HepG2 (cell line): ENCODE measurements around the gene IL1B. TPM values are rescaled to one million over a fixed set of nuclear protein-coding genes. Genes with fewer than 3 reads are reported as not detected.

Source experiments
- MZF1 ChIP-seq: sonication (generic); formaldehyde crosslinking; IDR thresholded peaks from 2 replicates; pipeline ENCODE4 v1.8.1; 2023; ENCODE audit warnings: mild to moderate bottlenecking, missing genetic modification reagents, borderline replicate concordance
- PAX8 ChIP-seq: sonication (generic); formaldehyde crosslinking; IDR thresholded peaks from 2 replicates; pipeline ENCODE4 v1.8.0; 2022; ENCODE audit warnings: mild to moderate bottlenecking, missing genetic modification reagents, borderline replicate concordance
- PCBP1 ChIP-seq: fragments of 200-400 bp; formaldehyde crosslinking; IDR thresholded peaks from 2 replicates; pipeline ENCODE4 v1.6.1; 2017; ENCODE audit warnings: mild to moderate bottlenecking, low read depth, low read length, borderline replicate concordance
- SP5 ChIP-seq: IDR thresholded peaks from 2 replicates; pipeline ENCODE4 v1.6.1; 2016; ENCODE audit warnings: low read depth, borderline replicate concordance
- TGIF2 ChIP-seq: IDR thresholded peaks from 2 replicates; pipeline ENCODE4 v1.6.1; 2016; ENCODE audit warnings: control low read depth, missing compliant biosample characterization
- polyA plus RNA-seq, 8 experiments: library from polyadenylated mRNA; depleted of rRNA in 3 of 8; stranded (reverse) in 7 of 8; unstranded in 1 of 8; fragments of >200 nt; fragmentation: Illumina TruSeq in 4 of 8; extraction: Trizol in 4 of 8; gene quantifications; 2 replicates each; pipeline versions ENCODE4 v1.2.1 to v1.2.3, GENCODE V29; 2011 to 2016; ENCODE audit warnings: low read depth in 4 of 8, missing spikeins in 1 of 8, mixed read lengths in 1 of 8; ENCODE audit not compliant: insufficient read depth in 1 of 8
- total RNA-seq, 5 experiments: library from RNA; depleted of rRNA; stranded (reverse); fragments of >200 nt; fragmentation: Illumina TruSeq; extraction: Trizol; gene quantifications; 2 replicates each; pipeline ENCODE4 v1.2.3, GENCODE V29; 2016; ENCODE audit warnings: low read depth in 1 of 5
- TF ChIP-seq, protein P1 (sequence below): sonication (generic); formaldehyde crosslinking; IDR thresholded peaks from 2 replicates; pipeline ENCODE4 v1.4.0; 2020; ENCODE audit warnings: missing genetic modification reagents, borderline replicate concordance
- TF ChIP-seq, protein P2 (sequence below): sonication (generic); formaldehyde crosslinking; IDR thresholded peaks from 2 replicates; pipeline ENCODE4 v1.4.0; 2020; ENCODE audit warnings: missing genetic modification reagents, low read depth, mild to moderate bottlenecking, borderline replicate concordance
- TF ChIP-seq, protein P3 (sequence below): sonication (generic); formaldehyde crosslinking; IDR thresholded peaks from 2 replicates; pipeline ENCODE4 v1.4.0; 2020; ENCODE audit warnings: missing genetic modification reagents

IL1B gene
- total and polyA plus RNA-seq, 2 of the 13 experiments (the other 11 are each of a cell fraction or from before 2014, with no cell fraction given): 0.18 TPM; not detected in 1

DNA sequence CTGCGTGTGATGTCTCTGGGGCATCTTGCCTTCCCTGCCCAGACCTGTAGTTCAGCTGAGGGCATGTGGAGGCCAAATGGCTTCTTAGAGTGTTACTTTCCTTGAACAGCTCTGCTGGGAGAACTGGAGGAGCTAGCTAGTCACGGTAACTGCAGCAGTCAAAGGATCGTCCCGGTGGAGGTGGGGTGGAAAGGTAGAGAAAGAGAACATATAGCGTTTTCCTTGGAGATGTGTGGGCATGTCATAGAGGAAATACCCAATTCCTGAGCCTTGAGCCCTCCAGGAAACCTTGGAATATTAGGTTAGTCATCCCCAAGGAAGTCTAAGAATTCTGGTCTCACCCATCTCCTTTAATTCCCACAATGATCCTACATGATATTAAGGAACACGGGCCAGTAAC, 40.8 kb upstream of the IL1B start (continued):
- TF ChIP-seq, protein P1, sequence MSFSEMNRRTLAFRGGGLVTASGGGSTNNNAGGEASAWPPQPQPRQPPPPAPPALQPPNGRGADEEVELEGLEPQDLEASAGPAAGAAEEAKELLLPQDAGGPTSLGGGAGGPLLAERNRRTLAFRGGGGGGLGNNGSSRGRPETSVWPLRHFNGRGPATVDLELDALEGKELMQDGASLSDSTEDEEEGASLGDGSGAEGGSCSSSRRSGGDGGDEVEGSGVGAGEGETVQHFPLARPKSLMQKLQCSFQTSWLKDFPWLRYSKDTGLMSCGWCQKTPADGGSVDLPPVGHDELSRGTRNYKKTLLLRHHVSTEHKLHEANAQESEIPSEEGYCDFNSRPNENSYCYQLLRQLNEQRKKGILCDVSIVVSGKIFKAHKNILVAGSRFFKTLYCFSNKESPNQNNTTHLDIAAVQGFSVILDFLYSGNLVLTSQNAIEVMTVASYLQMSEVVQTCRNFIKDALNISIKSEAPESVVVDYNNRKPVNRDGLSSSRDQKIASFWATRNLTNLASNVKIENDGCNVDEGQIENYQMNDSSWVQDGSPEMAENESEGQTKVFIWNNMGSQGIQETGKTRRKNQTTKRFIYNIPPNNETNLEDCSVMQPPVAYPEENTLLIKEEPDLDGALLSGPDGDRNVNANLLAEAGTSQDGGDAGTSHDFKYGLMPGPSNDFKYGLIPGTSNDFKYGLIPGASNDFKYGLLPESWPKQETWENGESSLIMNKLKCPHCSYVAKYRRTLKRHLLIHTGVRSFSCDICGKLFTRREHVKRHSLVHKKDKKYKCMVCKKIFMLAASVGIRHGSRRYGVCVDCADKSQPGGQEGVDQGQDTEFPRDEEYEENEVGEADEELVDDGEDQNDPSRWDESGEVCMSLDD: no peak
- TF ChIP-seq, protein P2, sequence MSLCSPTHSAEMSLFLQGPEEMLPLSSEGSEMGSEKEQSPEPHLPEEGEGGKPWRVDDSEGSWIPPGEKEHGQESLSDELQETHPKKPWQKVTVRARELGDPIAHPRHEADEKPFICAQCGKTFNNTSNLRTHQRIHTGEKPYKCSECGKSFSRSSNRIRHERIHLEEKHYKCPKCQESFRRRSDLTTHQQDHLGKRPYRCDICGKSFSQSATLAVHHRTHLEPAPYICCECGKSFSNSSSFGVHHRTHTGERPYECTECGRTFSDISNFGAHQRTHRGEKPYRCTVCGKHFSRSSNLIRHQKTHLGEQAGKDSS (CRISPR knock-in tag): no peak
- TF ChIP-seq SP5 (no peak), TGIF2 (CRISPR knock-in tag) (no peak), MZF1 (CRISPR knock-in tag) (no peak), PCBP1 (no peak), PAX8 (CRISPR knock-in tag) (no peak)
- TF ChIP-seq, protein P3, sequence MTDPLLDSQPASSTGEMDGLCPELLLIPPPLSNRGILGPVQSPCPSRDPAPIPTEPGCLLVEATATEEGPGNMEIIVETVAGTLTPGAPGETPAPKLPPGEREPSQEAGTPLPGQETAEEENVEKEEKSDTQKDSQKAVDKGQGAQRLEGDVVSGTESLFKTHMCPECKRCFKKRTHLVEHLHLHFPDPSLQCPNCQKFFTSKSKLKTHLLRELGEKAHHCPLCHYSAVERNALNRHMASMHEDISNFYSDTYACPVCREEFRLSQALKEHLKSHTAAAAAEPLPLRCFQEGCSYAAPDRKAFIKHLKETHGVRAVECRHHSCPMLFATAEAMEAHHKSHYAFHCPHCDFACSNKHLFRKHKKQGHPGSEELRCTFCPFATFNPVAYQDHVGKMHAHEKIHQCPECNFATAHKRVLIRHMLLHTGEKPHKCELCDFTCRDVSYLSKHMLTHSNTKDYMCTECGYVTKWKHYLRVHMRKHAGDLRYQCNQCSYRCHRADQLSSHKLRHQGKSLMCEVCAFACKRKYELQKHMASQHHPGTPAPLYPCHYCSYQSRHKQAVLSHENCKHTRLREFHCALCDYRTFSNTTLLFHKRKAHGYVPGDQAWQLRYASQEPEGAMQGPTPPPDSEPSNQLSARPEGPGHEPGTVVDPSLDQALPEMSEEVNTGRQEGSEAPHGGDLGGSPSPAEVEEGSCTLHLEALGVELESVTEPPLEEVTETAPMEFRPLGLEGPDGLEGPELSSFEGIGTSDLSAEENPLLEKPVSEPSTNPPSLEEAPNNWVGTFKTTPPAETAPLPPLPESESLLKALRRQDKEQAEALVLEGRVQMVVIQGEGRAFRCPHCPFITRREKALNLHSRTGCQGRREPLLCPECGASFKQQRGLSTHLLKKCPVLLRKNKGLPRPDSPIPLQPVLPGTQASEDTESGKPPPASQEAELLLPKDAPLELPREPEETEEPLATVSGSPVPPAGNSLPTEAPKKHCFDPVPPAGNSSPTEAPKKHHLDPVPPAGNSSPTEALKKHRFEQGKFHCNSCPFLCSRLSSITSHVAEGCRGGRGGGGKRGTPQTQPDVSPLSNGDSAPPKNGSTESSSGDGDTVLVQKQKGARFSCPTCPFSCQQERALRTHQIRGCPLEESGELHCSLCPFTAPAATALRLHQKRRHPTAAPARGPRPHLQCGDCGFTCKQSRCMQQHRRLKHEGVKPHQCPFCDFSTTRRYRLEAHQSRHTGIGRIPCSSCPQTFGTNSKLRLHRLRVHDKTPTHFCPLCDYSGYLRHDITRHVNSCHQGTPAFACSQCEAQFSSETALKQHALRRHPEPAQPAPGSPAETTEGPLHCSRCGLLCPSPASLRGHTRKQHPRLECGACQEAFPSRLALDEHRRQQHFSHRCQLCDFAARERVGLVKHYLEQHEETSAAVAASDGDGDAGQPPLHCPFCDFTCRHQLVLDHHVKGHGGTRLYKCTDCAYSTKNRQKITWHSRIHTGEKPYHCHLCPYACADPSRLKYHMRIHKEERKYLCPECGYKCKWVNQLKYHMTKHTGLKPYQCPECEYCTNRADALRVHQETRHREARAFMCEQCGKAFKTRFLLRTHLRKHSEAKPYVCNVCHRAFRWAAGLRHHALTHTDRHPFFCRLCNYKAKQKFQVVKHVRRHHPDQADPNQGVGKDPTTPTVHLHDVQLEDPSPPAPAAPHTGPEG: no peak
